GM19452 (cell line): ENCODE measurements around the gene LARGE2.

Experiments used
- ATAC-seq: cut with Tn5 transposase; IDR thresholded peaks from one replicate; pipeline ENCODE4 v1.9.1; 2021; ENCODE audit not compliant: unreplicated experiment

The LARGE2 gene

GRCh38 chr11:45959851-45960250, 37.4 kb downstream of the LARGE2 start:
- no peak for ATAC-seq

DNA sequence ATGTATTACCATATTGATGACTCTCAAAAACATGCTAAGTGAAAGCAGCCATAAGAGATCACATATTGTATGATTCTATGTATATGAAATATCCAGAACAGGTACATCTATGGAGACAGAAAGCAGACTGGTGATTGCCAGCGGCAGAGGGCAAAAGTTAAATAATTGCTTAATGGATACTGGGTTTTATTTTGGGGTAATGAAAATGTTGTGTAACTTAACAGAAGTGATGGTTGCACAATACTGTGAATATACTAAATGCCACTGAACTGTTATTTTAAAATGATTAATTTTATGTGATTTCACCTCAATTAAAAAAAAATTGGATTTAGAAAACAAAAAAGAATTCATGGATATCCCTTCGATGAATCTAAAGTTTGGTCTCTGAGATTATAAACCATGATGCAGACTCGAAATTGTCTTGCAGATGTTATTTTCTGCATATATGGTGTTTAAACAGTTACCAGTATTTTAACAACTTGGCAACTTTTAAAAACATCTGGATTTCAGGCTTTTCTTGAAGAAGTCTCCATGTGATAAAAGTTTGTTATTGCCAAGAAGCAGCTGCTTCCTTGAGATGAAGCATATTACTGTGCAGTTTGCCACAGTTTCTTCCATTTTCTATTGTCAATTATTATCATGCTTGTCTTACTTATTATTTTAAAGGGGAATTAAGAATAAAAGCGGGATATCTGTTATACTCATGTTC, 38.1 kb downstream of the LARGE2 start:
- no peak for ATAC-seq

DNA sequence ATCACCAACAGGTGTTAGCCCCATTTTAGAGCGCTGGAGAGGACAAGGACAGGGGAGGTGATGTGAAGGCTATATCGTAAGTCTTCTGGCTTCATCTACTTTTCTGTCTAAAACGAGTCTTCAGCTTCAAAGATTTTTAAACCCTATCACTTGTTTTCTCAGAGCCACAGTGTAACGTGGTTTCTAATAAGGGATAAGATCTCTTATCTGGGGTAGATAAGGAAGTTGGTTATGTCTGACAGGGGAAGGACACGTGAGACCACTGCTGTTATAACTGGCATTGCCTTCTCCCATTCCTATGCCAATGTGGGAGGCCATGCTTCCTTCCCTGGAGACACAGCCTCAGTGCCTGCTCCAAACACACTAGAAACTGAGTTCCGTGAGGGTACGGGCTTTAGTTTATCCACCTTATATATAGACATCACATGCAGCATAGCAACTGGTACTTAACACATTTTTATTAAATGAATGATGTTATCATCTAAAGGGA, 39.3 kb downstream of the LARGE2 start:
- no peak for ATAC-seq

DNA sequence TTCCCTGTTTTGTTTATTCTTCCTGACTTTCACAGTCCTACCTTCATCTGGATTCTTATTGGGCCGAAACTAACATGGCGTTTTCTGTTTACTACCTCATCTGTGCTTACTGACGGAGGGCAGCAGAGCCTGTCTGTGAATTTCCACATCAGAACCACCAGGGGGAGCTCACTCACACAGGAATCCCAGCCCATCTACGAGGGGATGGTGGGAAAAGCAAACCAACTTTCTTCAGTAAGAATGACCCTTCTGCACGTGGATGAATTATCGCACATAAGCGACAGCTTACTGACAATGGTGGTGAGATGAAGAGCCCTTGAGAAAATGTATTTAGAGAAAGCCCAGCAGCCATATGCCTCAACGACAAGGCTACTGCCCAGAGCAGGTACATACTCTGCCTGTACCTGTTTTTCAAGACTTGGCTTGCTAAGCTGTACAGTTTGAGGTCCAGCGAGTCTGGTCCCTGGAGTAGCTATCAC, 42.5 kb downstream of the LARGE2 start:
- no peak for ATAC-seq

GRCh38 chr11:45967506-45967905, 45.0 kb downstream of the LARGE2 start:
- no peak for ATAC-seq

DNA sequence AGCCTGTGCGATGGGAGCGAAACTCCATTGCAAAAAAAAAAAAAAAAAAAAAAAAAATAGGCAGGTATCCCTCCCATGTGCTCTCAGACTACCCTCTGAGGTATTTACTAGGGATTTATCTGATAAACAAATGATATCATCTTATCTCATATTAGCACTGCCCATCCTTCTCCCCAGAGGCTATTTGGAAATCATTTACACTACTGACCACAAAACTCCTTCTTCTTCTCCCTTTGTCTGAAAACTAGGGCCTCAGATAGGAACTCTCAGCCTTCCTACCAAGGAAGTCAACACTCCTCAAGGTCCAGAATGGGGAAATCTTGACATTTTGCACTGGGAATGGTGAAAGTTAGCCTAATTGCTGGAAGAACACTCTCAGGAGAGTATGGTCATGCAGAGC, 46.4 kb downstream of the LARGE2 start:
- ATAC-seq: no peak

DNA sequence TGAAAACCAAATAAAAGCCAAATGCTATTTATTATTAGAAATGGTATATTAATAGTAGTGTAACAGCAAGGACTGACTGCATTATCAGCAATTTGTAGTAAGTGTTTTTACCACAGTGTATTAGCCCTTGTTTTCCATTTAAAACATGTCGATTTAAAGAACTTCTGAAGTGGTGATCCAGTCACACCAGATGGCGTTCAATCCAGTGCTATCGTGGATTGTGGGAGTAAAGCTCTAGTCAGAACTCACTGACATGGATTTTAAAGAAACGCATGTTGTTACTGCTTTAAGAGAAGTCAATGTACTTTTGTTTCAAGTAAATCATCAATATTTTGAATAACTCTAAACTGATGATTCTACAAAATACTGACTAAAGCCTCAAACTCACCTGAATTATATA, 51.1 kb downstream of the LARGE2 start:
- ATAC-seq: no peak

GRCh38 chr11:45974806-45975205, 52.4 kb downstream of the LARGE2 start:
- ATAC-seq: no peak
